ENCODE results near the gene TSEN2.

TSEN2 gene

GRCh38 chr3:12487336-12487735 is 3.1 kb downstream of the TSEN2 start:
- Histone ChIP-seq H3K4me3 (ENCODE audit: low read depth, low read length) (no peak overlapping the region), H3K9ac (ENCODE audit: low read depth, low read length) (no peak overlapping the region)

GRCh38 chr3:12487786-12488185 is 3.5 kb downstream of the TSEN2 start:
- Histone ChIP-seq H3K36me3 (ENCODE audit: control insufficient read depth, insufficient read depth, low read length) (peaks cover 53% of the 10 kb centered on the region), H3K27me3 (ENCODE audit: control insufficient read depth, insufficient read depth, low read length) (no peaks in the 10 kb centered on the region), H3K27ac (ENCODE audit: low read depth, low read length) (no peak overlapping the region), H3K4me3 (ENCODE audit: low read depth, low read length) (no peak overlapping the region), H3K9ac (ENCODE audit: low read depth, low read length) (no peak overlapping the region), H3K9me3 (ENCODE audit: control insufficient read depth, insufficient read depth, low read length) (no peaks in the 10 kb centered on the region), H3K4me1 (ENCODE audit: control insufficient read depth, insufficient read depth, low read length) (peaks cover 16% of the 10 kb centered on the region)

More at GRCh38 chr3:12487336-12487735, 3.1 kb downstream of the TSEN2 start:
- Histone ChIP-seq H3K9me3 (ENCODE audit: control insufficient read depth, insufficient read depth, low read length) (no peaks in the 10 kb centered on the region), H3K27ac (ENCODE audit: low read depth, low read length) (no peak overlapping the region), H3K36me3 (ENCODE audit: control insufficient read depth, insufficient read depth, low read length) (peaks cover 49% of the 10 kb centered on the region), H3K4me1 (ENCODE audit: control insufficient read depth, insufficient read depth, low read length) (peaks cover 16% of the 10 kb centered on the region), H3K27me3 (ENCODE audit: control insufficient read depth, insufficient read depth, low read length) (no peaks in the 10 kb centered on the region)

- H3K4me3 ChIP-seq (ENCODE audit: low read depth, low read length): no peak overlapping the region
- no peak overlapping the region for H3K9ac ChIP-seq (ENCODE audit: low read depth, low read length)
- H3K36me3 ChIP-seq (ENCODE audit: control insufficient read depth, insufficient read depth, low read length): peaks cover 66% of the 10 kb centered on the region
- H3K4me1 ChIP-seq (ENCODE audit: control insufficient read depth, insufficient read depth, low read length): peaks cover 8% of the 10 kb centered on the region
- H3K27ac ChIP-seq (ENCODE audit: low read depth, low read length): no peak overlapping the region
- H3K27me3 ChIP-seq (ENCODE audit: control insufficient read depth, insufficient read depth, low read length): no peaks in the 10 kb centered on the region
- H3K9me3 ChIP-seq (ENCODE audit: control insufficient read depth, insufficient read depth, low read length): no peaks in the 10 kb centered on the region
Observed at GRCh38 chr3:12489368-12489767, 5.1 kb downstream of the TSEN2 start.

GRCh38 chr3:12489832-12490231 is 5.6 kb downstream of the TSEN2 start:
- H3K4me1 ChIP-seq (ENCODE audit: control insufficient read depth, insufficient read depth, low read length): peaks cover 8% of the 10 kb centered on the region
- H3K27me3 ChIP-seq (ENCODE audit: control insufficient read depth, insufficient read depth, low read length): no peaks in the 10 kb centered on the region
- no peak overlapping the region for H3K9ac ChIP-seq (ENCODE audit: low read depth, low read length)
- H3K27ac ChIP-seq (ENCODE audit: low read depth, low read length): no peak overlapping the region
- peaks cover 70% of the 10 kb centered on the region for H3K36me3 ChIP-seq (ENCODE audit: control insufficient read depth, insufficient read depth, low read length)
- no peaks in the 10 kb centered on the region for H3K9me3 ChIP-seq (ENCODE audit: control insufficient read depth, insufficient read depth, low read length)
- no peak overlapping the region for H3K4me3 ChIP-seq (ENCODE audit: low read depth, low read length)

- H3K27me3 ChIP-seq (ENCODE audit: control insufficient read depth, insufficient read depth, low read length): no peaks in the 10 kb centered on the region
- H3K36me3 ChIP-seq (ENCODE audit: control insufficient read depth, insufficient read depth, low read length): peaks cover 74% of the 10 kb centered on the region
- H3K27ac ChIP-seq (ENCODE audit: low read depth, low read length): no peak overlapping the region
- H3K9ac ChIP-seq (ENCODE audit: low read depth, low read length): no peak overlapping the region
- H3K4me3 ChIP-seq (ENCODE audit: low read depth, low read length): no peak overlapping the region
- peaks cover 4% of the 10 kb centered on the region for H3K4me1 ChIP-seq (ENCODE audit: control insufficient read depth, insufficient read depth, low read length)
- H3K9me3 ChIP-seq (ENCODE audit: control insufficient read depth, insufficient read depth, low read length): no peaks in the 10 kb centered on the region
Observed at GRCh38 chr3:12490547-12490946, 6.3 kb downstream of the TSEN2 start.

GRCh38 chr3:12495749-12496452 is 11.6 kb downstream of the TSEN2 start:
- H3K9ac ChIP-seq (ENCODE audit: low read depth, low read length): no peak overlapping the region
- no peaks in the 10 kb centered on the region for H3K9me3 ChIP-seq (ENCODE audit: control insufficient read depth, insufficient read depth, low read length)
- no peaks in the 10 kb centered on the region for H3K27me3 ChIP-seq (ENCODE audit: control insufficient read depth, insufficient read depth, low read length)
- peaks cover 88% of the 10 kb centered on the region for H3K36me3 ChIP-seq (ENCODE audit: control insufficient read depth, insufficient read depth, low read length)
- no peak overlapping the region for H3K4me3 ChIP-seq (ENCODE audit: low read depth, low read length)
- H3K27ac ChIP-seq (ENCODE audit: low read depth, low read length): no peak overlapping the region
- no peaks in the 10 kb centered on the region for H3K4me1 ChIP-seq (ENCODE audit: control insufficient read depth, insufficient read depth, low read length)

- Histone ChIP-seq H3K36me3 (ENCODE audit: control insufficient read depth, insufficient read depth, low read length) (peaks cover 90% of the 10 kb centered on the region), H3K9ac (ENCODE audit: low read depth, low read length) (no peak overlapping the region), H3K9me3 (ENCODE audit: control insufficient read depth, insufficient read depth, low read length) (no peaks in the 10 kb centered on the region), H3K27me3 (ENCODE audit: control insufficient read depth, insufficient read depth, low read length) (no peaks in the 10 kb centered on the region), H3K27ac (ENCODE audit: low read depth, low read length) (no peak overlapping the region), H3K4me3 (ENCODE audit: low read depth, low read length) (no peak overlapping the region), H3K4me1 (ENCODE audit: control insufficient read depth, insufficient read depth, low read length) (no peaks in the 10 kb centered on the region)
Observed at GRCh38 chr3:12496453-12496761, 12.1 kb downstream of the TSEN2 start.

- H3K36me3 ChIP-seq (ENCODE audit: control insufficient read depth, insufficient read depth, low read length): peaks cover 87% of the 10 kb centered on the region
Observed at GRCh38 chr3:12499474-12499873, 15.2 kb downstream of the TSEN2 start.

GRCh38 chr3:12501360-12502020 is 17.2 kb downstream of the TSEN2 start:
- no peaks in the 10 kb centered on the region for H3K27me3 ChIP-seq (ENCODE audit: control insufficient read depth, insufficient read depth, low read length)
- no peak overlapping the region for H3K4me3 ChIP-seq (ENCODE audit: low read depth, low read length)
- no peaks in the 10 kb centered on the region for H3K4me1 ChIP-seq (ENCODE audit: control insufficient read depth, insufficient read depth, low read length)
- no peak overlapping the region for H3K27ac ChIP-seq (ENCODE audit: low read depth, low read length)
- H3K9me3 ChIP-seq (ENCODE audit: control insufficient read depth, insufficient read depth, low read length): no peaks in the 10 kb centered on the region
- H3K36me3 ChIP-seq (ENCODE audit: control insufficient read depth, insufficient read depth, low read length): peaks cover 93% of the 10 kb centered on the region
- H3K9ac ChIP-seq (ENCODE audit: low read depth, low read length): no peak overlapping the region

More at GRCh38 chr3:12499474-12499873, 15.2 kb downstream of the TSEN2 start:
- H3K27ac ChIP-seq (ENCODE audit: low read depth, low read length): no peak overlapping the region
- H3K27me3 ChIP-seq (ENCODE audit: control insufficient read depth, insufficient read depth, low read length): no peaks in the 10 kb centered on the region
- H3K4me3 ChIP-seq (ENCODE audit: low read depth, low read length): no peak overlapping the region
- H3K9ac ChIP-seq (ENCODE audit: low read depth, low read length): no peak overlapping the region
- no peaks in the 10 kb centered on the region for H3K4me1 ChIP-seq (ENCODE audit: control insufficient read depth, insufficient read depth, low read length)
- H3K9me3 ChIP-seq (ENCODE audit: control insufficient read depth, insufficient read depth, low read length): no peaks in the 10 kb centered on the region

GRCh38 chr3:12503126-12503957 is 19.1 kb downstream of the TSEN2 start:
- Histone ChIP-seq H3K4me3 (ENCODE audit: low read depth, low read length) (no peak overlapping the region), H3K9me3 (ENCODE audit: control insufficient read depth, insufficient read depth, low read length) (no peaks in the 10 kb centered on the region), H3K4me1 (ENCODE audit: control insufficient read depth, insufficient read depth, low read length) (no peaks in the 10 kb centered on the region), H3K9ac (ENCODE audit: low read depth, low read length) (no peak overlapping the region), H3K27me3 (ENCODE audit: control insufficient read depth, insufficient read depth, low read length) (no peaks in the 10 kb centered on the region), H3K36me3 (ENCODE audit: control insufficient read depth, insufficient read depth, low read length) (peaks cover 91% of the 10 kb centered on the region), H3K27ac (ENCODE audit: low read depth, low read length) (no peak overlapping the region)

GRCh38 chr3:12506201-12506709 is 22.0 kb downstream of the TSEN2 start:
- Histone ChIP-seq H3K27ac (ENCODE audit: low read depth, low read length) (no peak overlapping the region), H3K27me3 (ENCODE audit: control insufficient read depth, insufficient read depth, low read length) (no peaks in the 10 kb centered on the region), H3K9me3 (ENCODE audit: control insufficient read depth, insufficient read depth, low read length) (no peaks in the 10 kb centered on the region), H3K9ac (ENCODE audit: low read depth, low read length) (no peak overlapping the region), H3K4me3 (ENCODE audit: low read depth, low read length) (no peak overlapping the region), H3K4me1 (ENCODE audit: control insufficient read depth, insufficient read depth, low read length) (no peaks in the 10 kb centered on the region), H3K36me3 (ENCODE audit: control insufficient read depth, insufficient read depth, low read length) (peaks cover 88% of the 10 kb centered on the region)
